OCI-LY1 (cell line): ENCODE measurements around the gene PILRA.

ENCODE experiments used
- CTCF ChIP-seq: fragments of 200-600 bp; sonication (generic), shearing (Covaris generic); IDR thresholded peaks from 2 replicates; pipeline ENCODE4 v1.5.1; 2017; ENCODE audit warnings: mild to moderate bottlenecking, antibody characterized with exemption, low read length, moderate library complexity, mixed read lengths
- EZH2 ChIP-seq: fragments of 200-600 bp; sonication (generic), shearing (Covaris generic); IDR thresholded peaks from 2 replicates; pipeline ENCODE4 v1.8.0; 2017; ENCODE audit warnings: borderline replicate concordance, mixed run types, mild to moderate bottlenecking, antibody characterized with exemption, low read length, moderate library complexity, mixed read lengths

- TF ChIP-seq CTCF (no peak), EZH2 (no peak)
Observed at GRCh38 chr7:100398239-100398638, 25.0 kb downstream of the PILRA start.
